SK-N-SH treated with all-trans-retinoic acid at 6 μM for 48 hours (cell line): ENCODE data around the gene ALB.

Experiments used
- BACH2 ChIP-seq: fragments of 250-450 bp; sonication (Bioruptor Pico); IDR thresholded peaks from 2 replicates; pipeline ENCODE4 v1.9.0; 2021; ENCODE audit warnings: mild to moderate bottlenecking, borderline replicate concordance
- GLIS3 ChIP-seq: fragments of 250-450 bp; sonication (Bioruptor Pico); IDR thresholded peaks from 2 replicates; pipeline ENCODE4 v1.5.0; 2020; ENCODE audit warnings: mild to moderate bottlenecking, moderate library complexity
- TOX ChIP-seq: fragments of 250-450 bp; sonication (Bioruptor Pico); IDR thresholded peaks from 2 replicates; pipeline ENCODE4 v1.8.0; 2021; ENCODE audit warnings: mild to moderate bottlenecking, moderate library complexity, borderline replicate concordance

DNA sequence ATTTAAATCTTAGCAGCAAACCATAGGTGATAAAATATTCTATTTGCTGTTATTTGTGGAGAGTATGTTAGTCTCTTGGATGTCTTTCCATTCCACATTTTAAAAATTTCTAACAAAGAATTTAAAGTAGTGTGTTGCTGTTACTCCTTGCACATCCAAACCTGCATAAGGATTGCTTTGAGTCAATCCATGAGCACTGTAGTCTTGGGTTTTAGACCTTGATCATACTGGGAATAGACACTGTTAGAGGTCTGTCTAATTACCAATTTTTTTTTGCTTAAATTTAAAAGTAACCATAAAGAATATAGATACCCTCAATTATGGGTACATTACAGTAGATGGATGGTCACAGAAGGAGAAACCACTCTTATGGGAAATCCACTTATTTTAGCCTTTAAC lies 33.5 kb downstream of the ALB start:
- TF ChIP-seq TOX (CRISPR knock-in tag), result no peak
- no peak for TF ChIP-seq GLIS3
- TF ChIP-seq BACH2 (CRISPR knock-in tag), result no peak
